ENCODE results near the gene STARD3NL. TPM values are rescaled to one million over a fixed set of nuclear protein-coding genes. Genes with fewer than 3 reads are reported as not detected.
"Not testable (repeated sequence)": the region's sequence is repeated elsewhere in the genome, so short reads cannot be mapped to it uniquely, and the experiment has no call there.

The STARD3NL gene
- total and polyA plus RNA-seq, 10 of the 15 experiments (the other 5 are each of a cell fraction or from before 2014, with no cell fraction given): 66.1 to 133 (median 85.7) TPM

GRCh38 chr7:38242814-38243213, 64.8 kb downstream of the STARD3NL start (continued):
- no peak for TF ChIP-seq ZZZ3 (IDR thresholded peaks at IDR 0.05; ENCODE audit: control insufficient read depth, insufficient read length, low read depth)
- no peak for TF ChIP-seq FOS (IDR thresholded peaks at IDR 0.05; ENCODE audit: borderline replicate concordance, extremely low read depth, insufficient read length)
- TF ChIP-seq RUNX3 (IDR thresholded peaks at IDR 0.05; ENCODE audit: low read length): no peak
- TF ChIP-seq NR2F1 (conservative IDR thresholded peaks at IDR 0.05): no peak
- no peak for TF ChIP-seq BCLAF1 (IDR thresholded peaks at IDR 0.05)
- no peak for TF ChIP-seq CBX5 (IDR thresholded peaks at IDR 0.05; ENCODE audit: low read depth)
- TF ChIP-seq FOXM1 (IDR thresholded peaks at IDR 0.05; ENCODE audit: low read depth, low read length): no peak
- TF ChIP-seq CHD4 (IDR thresholded peaks at IDR 0.05): no peak
- no peak for TF ChIP-seq SREBF1 (IDR thresholded peaks at IDR 0.05; ENCODE audit: low read length)
- no peak for TF ChIP-seq RELB (IDR thresholded peaks at IDR 0.05; ENCODE audit: low read depth)
- TF ChIP-seq RAD21 (IDR thresholded peaks at IDR 0.05; ENCODE audit: insufficient read depth, low read depth, low read length): no peak

- H3K79me2 ChIP-seq (ENCODE audit: control insufficient read depth, insufficient read depth, low read length); H3K4me3 ChIP-seq; H3K9ac ChIP-seq (ENCODE audit: control insufficient read depth, insufficient read depth, low read length); H4K20me1 ChIP-seq (ENCODE audit: control insufficient read depth, insufficient read depth); in situ Hi-C loops (cut with MboI); H3K9me3 ChIP-seq (replicated peaks; ENCODE audit: control insufficient read depth, insufficient read depth, low read length); intact Hi-C loops (cut with micrococcal nuclease; ENCODE audit: unreplicated experiment); DNase-seq (ENCODE audit: low read depth, low spot score); H3K4me1 ChIP-seq (ENCODE audit: control insufficient read depth, insufficient read depth, low read length); H3K4me2 ChIP-seq (ENCODE audit: control insufficient read depth, insufficient read depth); H3K36me3 ChIP-seq (ENCODE audit: control insufficient read depth in 2 of 2, insufficient read depth in 2 of 2, low read length in 1 of 2); H3K27ac ChIP-seq (ENCODE audit: control insufficient read depth, insufficient read depth); FAIRE-seq; H3K27me3 ChIP-seq (replicated peaks in 1 of 2; ENCODE audit: control insufficient read depth in 2 of 2, insufficient read depth in 2 of 2, low read length in 1 of 2); BruUV-seq (replicated peaks); ATAC-seq; POLR2A ChIA-PET; H2AFZ ChIP-seq (ENCODE audit: control insufficient read depth, low read depth, low read length): not testable (repeated sequence)
- ChIA-PET RAD21 (ENCODE audit: unreplicated experiment) (interaction anchor here (0.7 kb wide), 1 partner anchor 92 kb away, joined by 3 read pairs; no protein-coding TSS in a partner anchor), CTCF (interaction anchor here (1.8 kb wide), 1 partner anchor 92 kb away, joined by 4 read pairs; no protein-coding TSS in a partner anchor), SMC1A (ENCODE audit: uncharacterized antibody, unreplicated experiment) (interaction anchor here (1.3 kb wide), 1 partner anchor 70 kb away, joined by 3 read pairs; no protein-coding TSS in a partner anchor)
- WGBS (ENCODE audit: insufficient coverage, insufficient replicate concordance, low lambda C conversion rate, missing lambda C conversion rate): 48% methylated on average over 5 of the region's 5 CpGs
These were observed 65.3 kb downstream of the STARD3NL start for GRCh38 chr7:38243345-38243744.
